Smooth muscle cell of the brain vasculature (primary cell): ENCODE data around the gene RNFT1.
A peak's percentile ranks its signal among the peaks of the same experiment; 100 is the strongest.
"Not testable (repeated sequence)": the region's sequence is repeated elsewhere in the genome, so short reads cannot be mapped to it uniquely, and the experiment has no call there.

Experiments
- DNase-seq: peaks from one replicate; pipeline ENCODE4 v3.0.0-alpha.2; 2012; ENCODE audit warnings: low read depth, low spot score

Gene RNFT1

GRCh38 chr17:59964482-59965328 is at the start of gene RNFT1:
Gene RNFT1 (minus strand): TSS chr17:59964740. CDS start chr17:59964663, 77 bp downstream.
- peak; percentile 54 for DNase-seq

DNA sequence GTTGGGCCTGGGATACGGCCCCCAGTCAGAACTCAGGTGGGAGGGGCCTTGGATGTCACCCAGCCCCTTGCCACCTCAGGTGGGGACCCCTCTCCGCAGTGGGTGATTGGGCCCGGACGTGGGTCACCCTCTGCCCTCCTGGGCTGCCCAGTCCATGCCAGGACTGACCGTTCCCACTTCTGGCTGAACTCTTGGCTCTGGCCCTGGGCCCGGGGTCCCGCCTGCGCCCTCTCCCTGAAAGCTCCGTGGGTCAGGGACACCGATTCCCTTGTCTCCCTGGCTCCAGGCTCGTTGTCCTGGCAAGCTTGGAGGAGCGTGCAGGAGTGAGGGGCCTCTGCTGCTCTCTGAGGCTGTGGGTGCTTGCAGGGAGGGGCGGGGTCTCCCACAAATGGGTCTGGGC is 44.8 kb upstream of the RNFT1 start:
- DNase-seq = not testable (repeated sequence)

DNA sequence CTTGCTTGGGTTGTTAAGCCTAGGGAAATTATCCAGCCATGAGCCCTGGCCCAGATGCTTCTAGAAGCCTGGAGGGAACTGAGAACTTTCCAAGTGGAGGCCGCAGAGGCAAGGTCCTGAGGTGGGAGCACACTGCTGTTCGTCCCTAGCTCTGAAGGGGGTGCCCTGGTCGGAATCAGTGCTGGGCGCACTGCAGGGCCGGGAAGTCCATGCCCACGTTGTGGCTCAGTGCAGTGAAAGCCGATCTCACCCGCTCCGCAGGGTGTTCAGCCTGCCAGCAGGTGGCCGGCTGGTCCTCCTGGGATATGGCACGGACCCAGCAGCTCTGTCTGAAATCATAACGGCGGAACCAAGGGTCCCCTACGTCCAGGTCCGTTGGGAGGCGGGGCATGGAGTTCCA is 43.8 kb upstream of the RNFT1 start:
- DNase-seq = not testable (repeated sequence)

- DNase-seq = no peak
Observed at GRCh38 chr17:60006160-60006559, 41.6 kb upstream of the RNFT1 start.

GRCh38 chr17:60004561-60004960 is 40.0 kb upstream of the RNFT1 start:
- DNase-seq = not testable (repeated sequence)

DNA sequence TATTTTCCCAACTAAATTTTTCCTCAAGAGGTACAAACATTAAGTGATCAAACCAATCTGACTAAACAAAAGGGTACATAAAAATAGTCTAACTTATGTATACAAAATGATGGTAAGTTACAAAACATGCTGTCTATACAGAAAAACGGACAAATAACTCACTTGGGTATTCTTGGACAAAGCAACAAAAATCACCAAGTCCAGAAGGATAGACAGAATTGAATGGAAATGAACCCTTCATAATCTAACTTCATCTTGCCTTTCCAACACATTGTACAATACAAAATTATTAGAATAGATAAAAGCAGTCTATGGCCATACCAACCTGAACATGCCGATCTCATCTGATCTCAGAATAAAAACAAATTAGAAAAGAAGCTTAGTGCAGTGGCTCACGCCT is 37.9 kb upstream of the RNFT1 start:
- DNase-seq = not testable (repeated sequence)

- not testable (repeated sequence) for DNase-seq
Observed at GRCh38 chr17:59996608-59997007, 32.1 kb upstream of the RNFT1 start.

DNA sequence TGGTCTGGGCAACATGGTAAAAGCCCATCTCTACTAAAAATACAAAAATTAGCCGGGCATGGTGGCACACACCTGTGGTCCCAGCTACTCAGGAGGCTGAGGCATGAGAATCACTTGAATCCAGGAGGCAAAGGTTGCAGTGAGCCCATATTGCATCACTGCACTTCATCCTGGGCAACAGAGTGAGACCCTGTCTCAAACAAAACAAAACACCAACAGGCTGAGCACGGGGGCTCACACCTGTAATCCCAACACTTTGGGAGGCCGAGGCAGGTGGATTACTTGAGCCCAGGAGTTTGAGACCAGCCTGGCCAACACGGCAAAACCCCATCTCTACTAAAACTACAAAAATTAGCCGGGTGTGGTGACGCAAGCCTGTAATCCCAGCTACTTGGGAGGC is 10.6 kb upstream of the RNFT1 start:
- not testable (repeated sequence) for DNase-seq

GRCh38 chr17:59973483-59973882 is 8.9 kb upstream of the RNFT1 start:
- DNase-seq = not testable (repeated sequence)

GRCh38 chr17:59972778-59973177 is 8.2 kb upstream of the RNFT1 start:
- DNase-seq = no peak

DNA sequence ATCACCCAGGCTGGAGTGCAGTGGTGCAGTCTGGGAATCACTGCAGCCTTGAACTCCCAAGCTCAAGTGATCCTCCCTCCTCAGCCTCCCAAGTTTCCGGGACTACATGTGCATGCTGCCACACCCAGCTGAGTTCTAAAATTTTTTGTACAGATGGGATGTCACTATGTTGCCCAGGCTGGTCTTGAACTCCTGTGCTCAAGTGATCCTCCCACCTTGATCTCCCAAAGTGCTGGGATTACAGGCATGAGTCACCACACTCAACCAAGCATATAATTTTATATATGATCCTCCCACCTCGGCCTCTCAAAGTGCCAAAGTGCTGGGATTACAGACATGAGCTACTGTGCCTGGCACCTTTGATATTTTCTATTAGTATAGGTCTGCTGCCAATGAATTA is 7.2 kb upstream of the RNFT1 start:
- DNase-seq = not testable (repeated sequence)

DNA sequence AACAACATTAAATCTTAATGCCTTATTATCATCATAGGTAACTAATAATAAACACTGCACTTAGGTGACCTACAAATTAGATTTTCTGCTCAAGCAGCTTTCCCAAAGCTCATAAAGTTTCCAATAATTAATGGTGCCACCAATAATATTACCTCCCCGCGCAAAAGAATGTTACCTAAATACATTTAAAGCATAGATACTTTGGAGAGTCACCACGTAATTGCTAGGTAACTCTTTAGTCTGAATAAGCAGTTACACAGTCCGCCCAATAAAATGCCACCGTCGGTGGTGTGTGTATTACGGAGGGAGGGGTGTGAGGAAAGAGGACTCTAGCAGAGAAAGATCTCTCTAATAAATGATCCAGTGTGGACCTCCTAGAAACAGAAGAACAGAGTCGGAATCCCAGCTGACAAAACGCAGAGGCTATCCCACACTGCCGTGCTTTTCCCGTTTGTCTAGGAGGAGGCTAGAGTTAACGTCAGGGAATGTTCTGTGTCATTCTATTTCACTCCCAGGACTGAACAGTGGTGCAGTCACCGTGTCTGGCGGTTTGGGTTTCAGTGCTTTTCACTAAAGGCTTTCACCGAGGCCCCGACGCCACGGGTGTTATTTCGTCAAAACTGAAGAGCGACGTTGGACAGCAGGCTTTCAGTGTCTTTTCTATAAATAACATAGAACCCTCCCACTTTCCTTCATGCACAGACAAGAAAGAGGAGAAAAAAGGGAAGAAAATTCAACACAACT is 630 bp downstream of the RNFT1 start:
- DNase-seq = peak; percentile 12

DNA sequence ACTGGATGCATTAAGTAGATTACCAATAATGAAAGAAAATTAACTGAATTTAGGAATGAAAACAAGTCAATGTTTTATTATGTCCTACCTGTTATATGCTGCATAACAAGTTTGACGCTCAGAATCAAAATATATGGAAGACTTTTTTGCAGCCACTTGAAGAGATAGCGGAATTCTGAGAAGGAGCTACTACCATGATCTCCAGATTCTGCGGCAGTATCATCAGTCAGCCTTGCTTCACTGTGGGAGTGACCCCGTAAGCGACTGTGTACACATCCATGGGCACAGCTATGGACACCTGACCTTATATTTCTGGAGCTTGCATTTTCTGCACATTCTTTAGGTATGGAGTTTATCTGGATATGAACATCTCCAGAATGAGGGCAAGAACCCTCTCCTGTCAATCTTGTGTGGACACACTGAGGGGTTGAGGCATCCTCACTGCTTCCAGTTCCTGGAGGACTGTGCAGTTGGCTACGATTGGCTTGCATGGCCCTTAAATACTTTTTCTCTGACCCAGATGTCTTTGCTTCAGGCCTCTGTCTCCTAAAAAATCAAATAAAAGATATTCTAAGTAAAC is 1.7 kb downstream of the RNFT1 start:
- DNase-seq = no peak

- not testable (repeated sequence) for DNase-seq
Observed at GRCh38 chr17:59959574-59959973, 5.0 kb downstream of the RNFT1 start.

- no peak for DNase-seq
Observed at GRCh38 chr17:59954856-59955255, 9.7 kb downstream of the RNFT1 start.

GRCh38 chr17:59950049-59950448 is 14.5 kb downstream of the RNFT1 start:
- DNase-seq = no peak

DNA sequence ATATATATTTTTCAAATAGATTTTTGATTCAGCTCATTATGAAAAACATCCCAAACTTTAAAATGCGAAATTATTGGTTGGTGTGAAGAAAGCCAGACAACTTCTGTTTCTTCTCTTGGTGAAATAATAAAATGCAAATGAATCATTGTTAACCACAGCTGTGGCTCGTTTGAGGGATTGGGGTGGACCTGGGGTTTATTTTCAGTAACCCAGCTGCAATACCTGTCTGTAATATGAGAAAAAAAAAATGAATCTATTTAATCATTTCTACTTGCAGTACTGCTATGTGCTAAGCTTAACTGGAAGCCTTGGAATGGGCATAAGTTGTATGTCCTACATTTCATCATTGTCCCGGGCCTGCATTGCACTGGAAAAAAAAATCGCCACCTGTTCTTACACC is 17.2 kb downstream of the RNFT1 start:
- not testable (repeated sequence) for DNase-seq

- DNase-seq = not testable (repeated sequence)
Observed at GRCh38 chr17:59946433-59946832, 18.1 kb downstream of the RNFT1 start.

- DNase-seq = no peak
Observed at GRCh38 chr17:59941131-59941530, 23.4 kb downstream of the RNFT1 start.

GRCh38 chr17:59940697-59941096 is 23.8 kb downstream of the RNFT1 start:
- DNase-seq = not testable (repeated sequence)

- not testable (repeated sequence) for DNase-seq
Observed at GRCh38 chr17:59933317-59933716, 31.2 kb downstream of the RNFT1 start.

GRCh38 chr17:59930768-59931167 is 33.8 kb downstream of the RNFT1 start:
- DNase-seq = not testable (repeated sequence)
